ENCODE data around the gene POGK.

Gene POGK

GRCh38 chr1:166889776-166890175 is 50.5 kb downstream of the POGK start:
- no peak for TF ChIP-seq POU2F2 (IDR thresholded peaks at IDR 0.05; ENCODE audit: low read depth, low read length)
- no peak for TF ChIP-seq POLR2A (IDR thresholded peaks at IDR 0.05; ENCODE audit: low read depth, low read length)
- no peak for TF ChIP-seq TAF1 (IDR thresholded peaks at IDR 0.05; ENCODE audit: low read depth, low read length)
- TF ChIP-seq SPI1 (IDR thresholded peaks at IDR 0.05; ENCODE audit: low read depth, low read length), result no peak
- TF ChIP-seq POLR2AphosphoS5 (IDR thresholded peaks at IDR 0.05; ENCODE audit: low read depth, low read length), result no peak
- no peak for TF ChIP-seq PAX5 (IDR thresholded peaks at IDR 0.05; ENCODE audit: insufficient read depth, low read length, severe bottlenecking)
- DNase-seq (ENCODE audit: insufficient read length, low spot score) (no peak), FAIRE-seq (no peak)

DNA sequence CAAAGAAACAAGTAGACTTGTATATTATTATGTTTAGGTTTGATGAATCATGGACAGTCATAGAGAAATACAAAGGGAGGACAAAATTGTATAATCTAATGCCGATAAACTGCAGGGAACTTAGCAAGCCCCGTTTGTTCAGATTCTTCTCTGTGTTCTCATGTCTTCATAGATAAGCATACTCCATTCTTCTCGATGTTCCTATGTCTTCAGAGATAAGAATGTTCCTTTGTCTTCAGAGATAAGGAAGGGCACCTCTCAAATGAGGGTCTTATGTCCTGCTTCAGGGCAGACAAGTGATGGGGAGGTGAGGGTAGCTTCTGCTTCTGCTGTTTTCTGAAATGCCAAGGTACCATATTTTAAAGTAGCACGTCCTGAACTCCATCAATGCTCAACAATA is 56.5 kb downstream of the POGK start:
- TF ChIP-seq SPI1 (IDR thresholded peaks at IDR 0.05; ENCODE audit: low read depth, low read length) (no peak), POLR2A (IDR thresholded peaks at IDR 0.05; ENCODE audit: low read depth, low read length) (no peak), TAF1 (IDR thresholded peaks at IDR 0.05; ENCODE audit: low read depth, low read length) (no peak), POU2F2 (IDR thresholded peaks at IDR 0.05; ENCODE audit: low read depth, low read length) (no peak), PAX5 (IDR thresholded peaks at IDR 0.05; ENCODE audit: insufficient read depth, low read length, severe bottlenecking) (no peak), POLR2AphosphoS5 (IDR thresholded peaks at IDR 0.05; ENCODE audit: low read depth, low read length) (no peak)
- no peak for DNase-seq (ENCODE audit: insufficient read length, low spot score)
- no peak for FAIRE-seq

GRCh38 chr1:166899769-166900168 is 60.5 kb downstream of the POGK start:
- FAIRE-seq (no peak), DNase-seq (ENCODE audit: insufficient read length, low spot score) (no peak)
- TF ChIP-seq SPI1 (IDR thresholded peaks at IDR 0.05; ENCODE audit: low read depth, low read length) (no peak), TAF1 (IDR thresholded peaks at IDR 0.05; ENCODE audit: low read depth, low read length) (no peak), POU2F2 (IDR thresholded peaks at IDR 0.05; ENCODE audit: low read depth, low read length) (no peak), PAX5 (IDR thresholded peaks at IDR 0.05; ENCODE audit: insufficient read depth, low read length, severe bottlenecking) (no peak), POLR2A (IDR thresholded peaks at IDR 0.05; ENCODE audit: low read depth, low read length) (no peak), POLR2AphosphoS5 (IDR thresholded peaks at IDR 0.05; ENCODE audit: low read depth, low read length) (no peak)

GRCh38 chr1:166900987-166901386 is 61.7 kb downstream of the POGK start:
- TF ChIP-seq POLR2A (IDR thresholded peaks at IDR 0.05; ENCODE audit: low read depth, low read length) (no peak), POLR2AphosphoS5 (IDR thresholded peaks at IDR 0.05; ENCODE audit: low read depth, low read length) (no peak), TAF1 (IDR thresholded peaks at IDR 0.05; ENCODE audit: low read depth, low read length) (no peak), PAX5 (IDR thresholded peaks at IDR 0.05; ENCODE audit: insufficient read depth, low read length, severe bottlenecking) (no peak)
- DNase-seq (ENCODE audit: insufficient read length, low spot score) (no peak), FAIRE-seq (no peak)

DNA sequence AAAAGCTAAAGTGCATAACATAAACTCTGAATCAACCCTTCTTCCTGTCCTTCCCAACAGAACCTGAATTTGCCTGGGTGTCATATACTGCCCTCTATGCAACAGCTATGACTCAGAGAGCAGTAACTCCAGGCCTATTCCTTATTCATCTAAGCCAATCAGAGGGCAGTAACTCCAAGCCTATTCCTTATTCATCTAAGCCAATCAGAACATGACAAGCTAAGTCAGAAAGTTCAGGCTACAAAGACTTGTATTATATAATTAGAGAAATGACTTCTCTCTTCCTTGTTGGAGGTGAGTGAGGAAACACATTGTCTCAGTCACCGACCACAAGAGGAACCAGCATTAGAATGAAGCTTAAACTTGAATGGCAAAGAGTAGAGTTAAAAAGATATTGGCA is 63.0 kb downstream of the POGK start:
- TF ChIP-seq SPI1 (IDR thresholded peaks at IDR 0.05; ENCODE audit: low read depth, low read length) (no peak), POU2F2 (IDR thresholded peaks at IDR 0.05; ENCODE audit: low read depth, low read length) (no peak), POLR2AphosphoS5 (IDR thresholded peaks at IDR 0.05; ENCODE audit: low read depth, low read length) (no peak), PAX5 (IDR thresholded peaks at IDR 0.05; ENCODE audit: insufficient read depth, low read length, severe bottlenecking) (no peak)
- FAIRE-seq, result no peak
- DNase-seq (ENCODE audit: insufficient read length, low spot score), result no peak

GRCh38 chr1:166903232-166903631 is 64.0 kb downstream of the POGK start:
- DNase-seq (ENCODE audit: insufficient read length, low spot score) (no peak), FAIRE-seq (no peak)
- TF ChIP-seq SPI1 (IDR thresholded peaks at IDR 0.05; ENCODE audit: low read depth, low read length), result no peak
- no peak for TF ChIP-seq TAF1 (IDR thresholded peaks at IDR 0.05; ENCODE audit: low read depth, low read length)
- no peak for TF ChIP-seq POLR2AphosphoS5 (IDR thresholded peaks at IDR 0.05; ENCODE audit: low read depth, low read length)
- TF ChIP-seq POLR2A (IDR thresholded peaks at IDR 0.05; ENCODE audit: low read depth, low read length), result no peak
- no peak for TF ChIP-seq POU2F2 (IDR thresholded peaks at IDR 0.05; ENCODE audit: low read depth, low read length)
- no peak for TF ChIP-seq PAX5 (IDR thresholded peaks at IDR 0.05; ENCODE audit: insufficient read depth, low read length, severe bottlenecking)

- no peak for FAIRE-seq
- no peak for TF ChIP-seq PAX5 (IDR thresholded peaks at IDR 0.05; ENCODE audit: insufficient read depth, low read length, severe bottlenecking)
- TF ChIP-seq POLR2AphosphoS5 (IDR thresholded peaks at IDR 0.05; ENCODE audit: low read depth, low read length), result no peak
- TF ChIP-seq POU2F2 (IDR thresholded peaks at IDR 0.05; ENCODE audit: low read depth, low read length), result no peak
- TF ChIP-seq TAF1 (IDR thresholded peaks at IDR 0.05; ENCODE audit: low read depth, low read length), result no peak
- no peak for TF ChIP-seq POLR2A (IDR thresholded peaks at IDR 0.05; ENCODE audit: low read depth, low read length)
- no peak for TF ChIP-seq SPI1 (IDR thresholded peaks at IDR 0.05; ENCODE audit: low read depth, low read length)
- no peak for DNase-seq (ENCODE audit: insufficient read length, low spot score)
Observed at GRCh38 chr1:166905136-166905535, 65.9 kb downstream of the POGK start.

- no peak for TF ChIP-seq POU2F2 (IDR thresholded peaks at IDR 0.05; ENCODE audit: low read depth, low read length)
- TF ChIP-seq PAX5 (IDR thresholded peaks at IDR 0.05; ENCODE audit: insufficient read depth, low read length, severe bottlenecking), result no peak
- no peak for TF ChIP-seq SPI1 (IDR thresholded peaks at IDR 0.05; ENCODE audit: low read depth, low read length)
- no peak for TF ChIP-seq POLR2A (IDR thresholded peaks at IDR 0.05; ENCODE audit: low read depth, low read length)
- DNase-seq (ENCODE audit: insufficient read length, low spot score) (no peak), FAIRE-seq (no peak)
Observed at GRCh38 chr1:166905900-166906299, 66.6 kb downstream of the POGK start.

Data from GM12891 (cell line).